OCI-M2 (cell line): Measurements from ENCODE around the gene PEAK1.

ENCODE experiments used
- DNase-seq: peaks from one replicate; lab custom pipeline; 2025; ENCODE audit not compliant: unreplicated experiment; lab: John Stamatoyannopoulos, UW

PEAK1 gene

GRCh38 chr15:77143616-77144015 lies 276.3 kb downstream of the PEAK1 start:
- DNase-seq = no peak

- no peak for DNase-seq
These were observed 276.7 kb downstream of the PEAK1 start for GRCh38 chr15:77143191-77143590.

GRCh38 chr15:77140220-77140619 lies 279.7 kb downstream of the PEAK1 start:
- no peak for DNase-seq

- DNase-seq = no peak
These were observed 280.6 kb downstream of the PEAK1 start for GRCh38 chr15:77139312-77139711.

GRCh38 chr15:77138167-77138522 lies 281.8 kb downstream of the PEAK1 start:
- no peak for DNase-seq

- no peak for DNase-seq
These were observed 284.7 kb downstream of the PEAK1 start for GRCh38 chr15:77135181-77135580.

- no peak for DNase-seq
These were observed 289.5 kb downstream of the PEAK1 start for GRCh38 chr15:77130315-77130930.

- no peak for DNase-seq
These were observed 292.3 kb downstream of the PEAK1 start for GRCh38 chr15:77127626-77128025.

- no peak for DNase-seq
These were observed 293.2 kb downstream of the PEAK1 start for GRCh38 chr15:77126529-77127326.

GRCh38 chr15:77123854-77124253 lies 296.1 kb downstream of the PEAK1 start:
- no peak for DNase-seq

GRCh38 chr15:77122576-77122975 lies 297.3 kb downstream of the PEAK1 start:
- DNase-seq = no peak

GRCh38 chr15:77121599-77121998 lies 298.3 kb downstream of the PEAK1 start:
- no peak for DNase-seq

GRCh38 chr15:77120576-77120975 lies 299.3 kb downstream of the PEAK1 start:
- DNase-seq = no peak

GRCh38 chr15:77119446-77119845 lies 300.5 kb downstream of the PEAK1 start:
- DNase-seq = no peak

- no peak for DNase-seq
These were observed 301.0 kb downstream of the PEAK1 start for GRCh38 chr15:77118882-77119321.

GRCh38 chr15:77115179-77115578 lies 304.7 kb downstream of the PEAK1 start:
- DNase-seq = no peak

- no peak for DNase-seq
These were observed 306.9 kb downstream of the PEAK1 start for GRCh38 chr15:77112838-77113504.

- DNase-seq = no peak
These were observed 308.1 kb downstream of the PEAK1 start for GRCh38 chr15:77111789-77112188.

- DNase-seq = no peak
These were observed 312.2 kb downstream of the PEAK1 start for GRCh38 chr15:77107531-77108355.

GRCh38 chr15:77107068-77107467 lies 312.8 kb downstream of the PEAK1 start:
- DNase-seq = no peak

- no peak for DNase-seq
These were observed 315.7 kb downstream of the PEAK1 start for GRCh38 chr15:77104155-77104554.
